GM23248 (cell line): ENCODE measurements around the gene RBMS3. TPM values are rescaled to one million over a fixed set of nuclear protein-coding genes. Genes with fewer than 3 reads are reported as not detected.

ENCODE experiments used
- DNase-seq: peaks from one replicate; pipeline ENCODE4 v3.0.0-alpha.2; 2015
- H2AFZ ChIP-seq: fragments of 200-600 bp; sonication (generic); 2 replicates; pipeline ENCODE4 v1.6.1; 2016; ENCODE audit warnings: antibody characterized with exemption
- H3F3A ChIP-seq: fragments of 200-600 bp; sonication (generic); 2 replicates; pipeline ENCODE4 v1.6.1; 2016; ENCODE audit warnings: mild to moderate bottlenecking, antibody characterized with exemption, mixed run types; ENCODE audit not compliant: insufficient read depth
- H3K27ac ChIP-seq: fragments of 200-600 bp; sonication (generic); 2 replicates; pipeline ENCODE4 v1.5.1; 2016; ENCODE audit warnings: mild to moderate bottlenecking
- H3K27me3 ChIP-seq: fragments of 200-600 bp; sonication (generic); replicated peaks from 2 replicates; pipeline ENCODE4 v1.6.1; 2016; ENCODE audit warnings: mild to moderate bottlenecking; ENCODE audit not compliant: insufficient read depth
- H3K36me3 ChIP-seq: fragments of 200-600 bp; sonication (generic); 2 replicates; pipeline ENCODE4 v1.6.1; 2016; ENCODE audit warnings: low read depth, mild to moderate bottlenecking
- H3K4me1 ChIP-seq: fragments of 200-600 bp; sonication (generic); 2 replicates; pipeline ENCODE4 v1.6.1; 2016; ENCODE audit warnings: mild to moderate bottlenecking; ENCODE audit not compliant: insufficient read depth
- H3K4me2 ChIP-seq: fragments of 200-600 bp; sonication (generic); one replicate; pipeline ENCODE4 v1.6.1; 2016; ENCODE audit warnings: mild to moderate bottlenecking; ENCODE audit not compliant: unreplicated experiment
- H3K4me3 ChIP-seq: fragments of 200-600 bp; sonication (generic); 2 replicates; pipeline ENCODE4 v1.5.1; 2016; ENCODE audit warnings: mild to moderate bottlenecking
- H3K79me2 ChIP-seq: fragments of 200-600 bp; sonication (generic); 2 replicates; pipeline ENCODE4 v1.6.1; 2016; ENCODE audit warnings: mild to moderate bottlenecking; ENCODE audit not compliant: insufficient read depth
- H3K9ac ChIP-seq: fragments of 200-600 bp; sonication (generic); 2 replicates; pipeline ENCODE4 v1.6.1; 2016; ENCODE audit warnings: mild to moderate bottlenecking
- H3K9me2 ChIP-seq: fragments of 200-600 bp; sonication (generic); 2 replicates; pipeline ENCODE4 v1.6.1; 2016; ENCODE audit warnings: mixed run types, mild to moderate bottlenecking, moderate library complexity; ENCODE audit not compliant: insufficient read depth
- H3K9me3 ChIP-seq: fragments of 200-600 bp; sonication (generic); one replicate; pipeline ENCODE4 v1.6.1; 2017; ENCODE audit warnings: low read depth
- H4K20me1 ChIP-seq: fragments of 200-600 bp; sonication (generic); 2 replicates; pipeline ENCODE4 v1.6.0; 2016; ENCODE audit not compliant: insufficient read depth
- EZH2 ChIP-seq: fragments of 200-600 bp; sonication (generic); IDR thresholded peaks from 2 replicates; pipeline ENCODE4 v1.6.1; 2018; ENCODE audit warnings: antibody characterized with exemption, mild to moderate bottlenecking; ENCODE audit not compliant: insufficient read depth, poor library complexity, severe bottlenecking
- EZH2phosphoT487 ChIP-seq: fragments of 200-600 bp; sonication (generic); IDR thresholded peaks from 2 replicates; pipeline ENCODE4 v1.6.1; 2018; ENCODE audit warnings: antibody characterized with exemption, moderate library complexity, mild to moderate bottlenecking, low read depth; ENCODE audit not compliant: insufficient read depth
- WGBS, 2 experiments: methylation state at CpG; one replicate each; pipeline ENCODE4 v1.1.6; 2015 to 2017; ENCODE audit warnings: low lambda C conversion rate in 2 of 2, low coverage in 1 of 2; ENCODE audit errors: missing lambda C conversion rate in 2 of 2; 5-methylcytosine and 5-hydroxymethylcytosine counted together
- in situ Hi-C: fragments of 300-500 bp; cut with MboI; formaldehyde crosslinking; loops from 2 replicates; pipeline ENCODE4 v1.15.0; 2020
- polyA plus RNA-seq: library from polyadenylated mRNA; unstranded; fragments of >200 nt; fragmentation: Nextera tagmentation; extraction: Ambion mirVana; gene quantifications from 2 replicates; pipeline ENCODE4 v1.2.1, GENCODE V29; 2016
- total RNA-seq: library from RNA; depleted of rRNA; stranded (reverse); fragments of >200 nt; shearing (Covaris generic); gene quantifications from 2 replicates; pipeline ENCODE4 v1.2.3, GENCODE V29; 2014

The RBMS3 gene
- total and polyA plus RNA-seq, 2 experiments from 2014 or later, result 40.0 to 94.3 TPM

- Histone ChIP-seq H3K4me1 (peaks cover 9% of the 10 kb centered on the region), H2AFZ (no peak overlapping the region), H3K4me2 (no peak overlapping the region), H3K4me3 (no peak overlapping the region), H3K27ac (no peak overlapping the region), H3K9ac (no peak overlapping the region), H3F3A (no peaks in the 10 kb centered on the region), H3K27me3 (no peaks in the 10 kb centered on the region), H4K20me1 (no peaks in the 10 kb centered on the region), H3K9me2 (no peaks in the 10 kb centered on the region), H3K79me2 (peaks cover 68% of the 10 kb centered on the region), H3K36me3 (peaks cover 6% of the 10 kb centered on the region; the same call in 1 of the 2 replicates), H3K9me3 (no peaks in the 10 kb centered on the region)
- in situ Hi-C loops, result no loop called here
- DNase-seq, result peak; percentile 20
- TF ChIP-seq EZH2 (no peak), EZH2phosphoT487 (no peak)
- 14 to 21% methylated on average over 1 of the region's 1 CpG for whole genome bisulfite sequencing, 2 experiments
Measured at GRCh38 chr3:29612536-29612935, 331.7 kb downstream of the RBMS3 start.

DNA sequence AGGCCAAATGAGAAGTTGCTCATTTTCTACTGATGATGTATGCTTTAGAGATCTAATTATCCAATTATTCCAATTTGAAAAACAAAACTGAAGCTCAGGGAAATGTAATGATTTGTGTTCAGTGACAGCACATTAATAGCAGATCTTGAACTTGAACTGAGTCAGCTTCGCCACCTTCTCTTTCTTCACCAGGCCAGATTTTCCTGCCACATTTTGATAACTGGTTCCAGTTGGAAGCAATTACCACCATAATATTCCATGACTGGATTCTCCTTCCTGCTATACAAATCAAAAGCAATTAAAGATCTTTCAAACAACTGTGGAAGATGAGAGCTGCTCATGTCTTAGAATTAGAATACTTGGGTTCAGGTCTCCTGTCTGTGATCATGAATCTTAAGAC lies 334.1 kb downstream of the RBMS3 start:
- H3K9ac ChIP-seq, result no peak overlapping the region
- in situ Hi-C loops, result no loop called here
- no peaks in the 10 kb centered on the region for H3K9me2 ChIP-seq
- TF ChIP-seq EZH2 (no peak), EZH2phosphoT487 (no peak)
- peaks cover 19% of the 10 kb centered on the region for H3K4me1 ChIP-seq
- no peaks in the 10 kb centered on the region for H4K20me1 ChIP-seq
- no peaks in the 10 kb centered on the region for H3K9me3 ChIP-seq
- no peak overlapping the region for H3K4me3 ChIP-seq
- no peak overlapping the region for H3K4me2 ChIP-seq
- H3F3A ChIP-seq, result no peaks in the 10 kb centered on the region
- H2AFZ ChIP-seq, result no peak overlapping the region
- H3K27ac ChIP-seq, result no peak overlapping the region
- 89 to 96% methylated on average over 1 of the region's 1 CpG for WGBS, 2 experiments
- peaks cover 73% of the 10 kb centered on the region for H3K79me2 ChIP-seq
- peaks cover 6% of the 10 kb centered on the region; the same call in 1 of the 2 replicates for H3K36me3 ChIP-seq
- no peaks in the 10 kb centered on the region for H3K27me3 ChIP-seq
- no peak for DNase-seq

DNA sequence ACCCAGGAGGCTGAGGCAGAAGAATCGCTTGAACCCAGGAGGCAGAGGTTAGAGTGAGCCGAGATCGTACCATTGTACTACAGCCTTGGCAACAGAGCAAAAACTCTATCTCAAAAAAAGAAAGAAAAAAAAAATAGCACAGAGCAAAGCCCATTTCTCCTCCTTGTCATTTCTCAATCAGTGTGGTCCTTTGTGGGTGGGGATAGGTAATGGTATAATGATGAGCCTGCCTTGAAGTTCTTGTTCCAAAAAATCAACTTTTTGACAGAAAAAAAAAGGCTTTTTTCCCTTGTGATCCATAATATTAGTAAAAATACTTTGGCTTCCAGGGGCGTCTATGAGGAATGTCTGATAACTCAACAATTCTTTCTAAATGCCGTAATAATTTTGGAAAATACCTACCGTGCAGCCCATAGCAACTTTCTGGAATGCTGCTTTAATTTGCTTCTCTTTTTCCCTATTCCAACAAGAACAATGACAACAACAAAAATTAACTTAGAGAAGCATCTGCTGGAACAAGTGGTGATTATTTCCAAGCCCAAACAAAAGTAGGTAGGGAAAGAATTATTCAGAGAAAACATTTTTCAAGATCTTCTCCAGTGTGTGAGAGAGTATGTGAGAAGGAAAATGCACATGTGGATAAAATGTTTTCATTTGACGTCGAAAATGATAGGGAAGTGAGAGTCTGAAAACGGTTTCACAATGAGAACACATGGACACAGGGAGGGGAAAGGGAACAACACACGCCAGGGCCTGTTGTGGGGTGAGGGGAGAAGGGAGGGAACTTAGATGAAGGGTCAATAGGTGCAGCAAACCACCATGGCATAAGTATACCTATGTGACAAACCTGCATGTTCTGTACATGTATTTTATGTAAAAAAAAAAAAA lies 337.8 kb downstream of the RBMS3 start:
- H4K20me1 ChIP-seq, result no peaks in the 10 kb centered on the region
- peak overlapping the region; percentile 25; the same call in 1 of the 2 replicates for H2AFZ ChIP-seq
- no peak overlapping the region for H3K27ac ChIP-seq
- no peaks in the 10 kb centered on the region for H3K27me3 ChIP-seq
- peak overlapping the region; percentile 18; the same call in 1 of the 2 replicates for H3K4me3 ChIP-seq
- in situ Hi-C loops, result no loop called here
- H3K4me2 ChIP-seq, result peak overlapping the region; percentile 40
- no peaks in the 10 kb centered on the region for H3K9me2 ChIP-seq
- H3K9me3 ChIP-seq, result no peaks in the 10 kb centered on the region
- DNase-seq, result peak; percentile 31
- H3K4me1 ChIP-seq, result 0 out of 2 replicates have a peak, but pooled peaks cover 10% of the 10 kb centered on the region
- H3F3A ChIP-seq, result no peaks in the 10 kb centered on the region
- TF ChIP-seq EZH2phosphoT487 (no peak), EZH2 (no peak)
- WGBS, 2 experiments, result 34 to 37% methylated on average over 10 of the region's 10 CpGs
- H3K79me2 ChIP-seq, result peaks cover 68% of the 10 kb centered on the region
- no peak overlapping the region for H3K9ac ChIP-seq
- H3K36me3 ChIP-seq, result 0 out of 2 replicates have a peak, but pooled peaks cover 2% of the 10 kb centered on the region

GRCh38 chr3:29619676-29620075 lies 338.8 kb downstream of the RBMS3 start:
- no peak for DNase-seq
- WGBS, 2 experiments, result 98% methylated on average over 4 of the region's 4 CpGs
- Histone ChIP-seq H3K9me3 (no peaks in the 10 kb centered on the region), H3K27me3 (no peaks in the 10 kb centered on the region), H4K20me1 (no peaks in the 10 kb centered on the region), H3K4me3 (no peak overlapping the region), H3F3A (no peaks in the 10 kb centered on the region), H3K4me1 (0 out of 2 replicates have a peak, but pooled peaks cover 10% of the 10 kb centered on the region), H3K4me2 (no peak overlapping the region), H3K36me3 (no peaks in the 10 kb centered on the region), H3K79me2 (peaks cover 63% of the 10 kb centered on the region), H2AFZ (no peak overlapping the region), H3K27ac (no peak overlapping the region), H3K9me2 (no peaks in the 10 kb centered on the region), H3K9ac (no peak overlapping the region)
- no peak for TF ChIP-seq EZH2phosphoT487
- no peak for TF ChIP-seq EZH2
- in situ Hi-C loops, result no loop called here
